HepG2 (cell line): Measurements from ENCODE around the gene REPIN1. TPM values are rescaled to one million over a fixed set of nuclear protein-coding genes. Genes with fewer than 3 reads are reported as not detected.
A peak's percentile ranks its signal among the peaks of the same experiment; 100 is the strongest.

ENCODE experiments used
- ATF6 ChIP-seq: sonication (generic); formaldehyde crosslinking; conservative IDR thresholded peaks from 2 replicates; pipeline ENCODE4 v1.4.0; 2020; ENCODE audit warnings: missing genetic modification reagents
- ATRX ChIP-seq: sonication (generic); formaldehyde crosslinking; IDR thresholded peaks from 2 replicates; pipeline ENCODE4 v1.4.0; 2020; ENCODE audit warnings: missing genetic modification reagents, borderline replicate concordance
- CTCF ChIP-seq: sonication (generic); formaldehyde crosslinking; IDR thresholded peaks from 2 replicates; pipeline ENCODE4 v1.5.0; 2020; ENCODE audit warnings: mild to moderate bottlenecking, missing genetic modification reagents, moderate library complexity
- HOXA7 ChIP-seq: sonication (generic); formaldehyde crosslinking; IDR thresholded peaks from 2 replicates; pipeline ENCODE4 v1.8.1; 2022; ENCODE audit warnings: mild to moderate bottlenecking, missing genetic modification reagents, moderate library complexity
- JDP2 ChIP-seq: sonication (generic); formaldehyde crosslinking; IDR thresholded peaks from 2 replicates; pipeline ENCODE4 v1.8.1; 2022; ENCODE audit warnings: missing genetic modification reagents, borderline replicate concordance
- KLF16 ChIP-seq, 2 experiments: sonication (generic) in 1 of 2; formaldehyde crosslinking in 1 of 2; IDR thresholded peaks; 2 replicates each; pipeline versions ENCODE4 v1.6.1 to v1.8.0; 2016 to 2023; ENCODE audit warnings: missing genetic modification reagents in 2 of 2, missing compliant biosample characterization in 1 of 2
- MBNL3 ChIP-seq: fragments of 250-450 bp; sonication (Bioruptor Pico); conservative IDR thresholded peaks from 2 replicates; pipeline ENCODE4 v1.8.0; 2022; ENCODE audit warnings: mild to moderate bottlenecking, inconsistent platforms
- NR1H2 ChIP-seq: sonication (generic); formaldehyde crosslinking; IDR thresholded peaks from 2 replicates; pipeline ENCODE4 v1.8.1; 2022; ENCODE audit warnings: low read depth, missing genetic modification reagents, borderline replicate concordance
- SOX13 ChIP-seq, 3 experiments: fragments of 450-650 bp in 1 of 3; sonication (generic) in 1 of 3; formaldehyde crosslinking in 1 of 3; IDR thresholded peaks in 2 of 3; conservative IDR thresholded peaks in 1 of 3; 2 replicates each; pipeline versions ENCODE4 v1.5.0 to v1.6.1; 2016 to 2020; ENCODE audit warnings: antibody characterized with exemption in 1 of 3, mild to moderate bottlenecking in 1 of 3, missing compliant biosample characterization in 1 of 3, missing genetic modification reagents in 1 of 3, moderate library complexity in 1 of 3
- SSRP1 ChIP-seq: IDR thresholded peaks from 2 replicates; pipeline ENCODE4 v1.6.1; 2016; ENCODE audit warnings: control low read depth
- TFE3 ChIP-seq: IDR thresholded peaks from 2 replicates; pipeline ENCODE4 v1.6.1; 2016
- ZBTB14 ChIP-seq: sonication (generic); formaldehyde crosslinking; IDR thresholded peaks from 2 replicates; pipeline ENCODE4 v1.4.0; 2020; ENCODE audit warnings: missing genetic modification reagents
- ZC3H13 ChIP-seq: sonication (generic); formaldehyde crosslinking; IDR thresholded peaks from 2 replicates; pipeline ENCODE4 v1.8.1; 2023; ENCODE audit warnings: mild to moderate bottlenecking, missing genetic modification reagents, moderate library complexity
- ZFP1 ChIP-seq: IDR thresholded peaks from 2 replicates; pipeline ENCODE4 v1.6.1; 2016
- ZNF264 ChIP-seq: sonication (generic); formaldehyde crosslinking; IDR thresholded peaks from 2 replicates; pipeline ENCODE4 v1.4.0; 2020; ENCODE audit warnings: missing genetic modification reagents
- ZNF296 ChIP-seq: sonication (generic); formaldehyde crosslinking; conservative IDR thresholded peaks from 2 replicates; pipeline ENCODE4 v1.5.0; 2020; ENCODE audit warnings: mild to moderate bottlenecking, missing genetic modification reagents
- ZNF414 ChIP-seq: sonication (generic); formaldehyde crosslinking; IDR thresholded peaks from 2 replicates; pipeline ENCODE4 v1.5.0; 2020; ENCODE audit warnings: missing genetic modification reagents
- ZNF513 ChIP-seq: sonication (generic); formaldehyde crosslinking; conservative IDR thresholded peaks from 2 replicates; pipeline ENCODE4 v1.5.0; 2020; ENCODE audit warnings: missing genetic modification reagents
- ZNF558 ChIP-seq: sonication (generic); formaldehyde crosslinking; IDR thresholded peaks from 2 replicates; pipeline ENCODE4 v1.9.0; 2022; ENCODE audit warnings: mild to moderate bottlenecking, missing genetic modification reagents, borderline replicate concordance
- polyA plus RNA-seq, 8 experiments: library from polyadenylated mRNA; depleted of rRNA in 3 of 8; stranded (reverse) in 7 of 8; unstranded in 1 of 8; fragments of >200 nt; fragmentation: Illumina TruSeq in 4 of 8; extraction: Trizol in 4 of 8; gene quantifications; 2 replicates each; pipeline versions ENCODE4 v1.2.1 to v1.2.3, GENCODE V29; 2011 to 2016; ENCODE audit warnings: low read depth in 4 of 8, missing spikeins in 1 of 8, mixed read lengths in 1 of 8; ENCODE audit not compliant: insufficient read depth in 1 of 8
- total RNA-seq, 5 experiments: library from RNA; depleted of rRNA; stranded (reverse); fragments of >200 nt; fragmentation: Illumina TruSeq; extraction: Trizol; gene quantifications; 2 replicates each; pipeline ENCODE4 v1.2.3, GENCODE V29; 2016; ENCODE audit warnings: low read depth in 1 of 5

Gene REPIN1
- total and polyA plus RNA-seq, 2 of the 13 experiments (the other 11 are each of a cell fraction or from before 2014, with no cell fraction given), result 69.9 to 108 TPM

GRCh38 chr7:150388709-150389531, 20.3 kb downstream of the REPIN1 start (continued):
- TF ChIP-seq ZC3H13 (CRISPR knock-in tag) (no peak), NR1H2 (no peak), ZNF558 (CRISPR knock-in tag) (no peak; the same call in 1 of the 2 replicates), SSRP1 (no peak), CTCF (CRISPR knock-in tag) (peak; percentile 100), KLF16 (CRISPR knock-in tag; IDR thresholded peaks at IDR 0.05) (peak in 1 of 2 experiments; percentile 96; a peak in 2 of 4 replicates), ATF6 (CRISPR knock-in tag) (peak; percentile 71; the same call in 1 of the 2 replicates), MBNL3 (CRISPR knock-in tag) (no peak), ATRX (CRISPR knock-in tag) (no peak), ZNF414 (CRISPR knock-in tag) (no peak), JDP2 (no peak), ZNF264 (peak; percentile 93), TFE3 (peak; percentile 100), ZBTB14 (0 out of 2 replicates have a peak, but pooled peaks have one; percentile 45), HOXA7 (CRISPR knock-in tag) (no peak), SOX13 (IDR thresholded peaks at IDR 0.05) (peak; percentile 82), SOX13 (CRISPR knock-in tag; conservative IDR thresholded peaks at IDR 0.05 in 1 of 2, IDR thresholded peaks at IDR 0.05 in 1 of 2) (peak in 1 of 2 experiments; percentile 96; a peak in 2 of 4 replicates), ZNF296 (CRISPR knock-in tag) (0 out of 2 replicates have a peak, but pooled peaks have one; percentile 38), ZNF513 (CRISPR knock-in tag) (0 out of 2 replicates have a peak, but pooled peaks have one; percentile 68), ZFP1 (peak; percentile 93; the same call in 1 of the 2 replicates)
